ENCODE measurements around the gene SGMS2.

DNA sequence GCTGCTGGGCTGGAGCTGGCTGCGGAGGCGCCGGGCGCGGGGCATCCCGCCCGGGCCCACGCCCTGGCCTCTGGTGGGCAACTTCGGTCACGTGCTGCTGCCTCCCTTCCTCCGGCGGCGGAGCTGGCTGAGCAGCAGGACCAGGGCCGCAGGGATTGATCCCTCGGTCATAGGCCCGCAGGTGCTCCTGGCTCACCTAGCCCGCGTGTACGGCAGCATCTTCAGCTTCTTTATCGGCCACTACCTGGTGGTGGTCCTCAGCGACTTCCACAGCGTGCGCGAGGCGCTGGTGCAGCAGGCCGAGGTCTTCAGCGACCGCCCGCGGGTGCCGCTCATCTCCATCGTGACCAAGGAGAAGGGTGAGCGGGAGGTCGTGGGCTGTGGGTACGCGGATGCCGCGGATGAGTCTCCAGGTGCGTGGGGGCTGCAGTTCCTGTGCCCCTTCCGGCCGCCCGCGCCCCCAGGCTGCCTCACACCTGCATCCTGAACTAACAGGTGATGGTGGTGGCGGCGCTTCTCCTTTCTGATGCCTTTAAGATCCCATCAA, 107.1 kb downstream of the SGMS2 start:
- TF ChIP-seq, protein P1, sequence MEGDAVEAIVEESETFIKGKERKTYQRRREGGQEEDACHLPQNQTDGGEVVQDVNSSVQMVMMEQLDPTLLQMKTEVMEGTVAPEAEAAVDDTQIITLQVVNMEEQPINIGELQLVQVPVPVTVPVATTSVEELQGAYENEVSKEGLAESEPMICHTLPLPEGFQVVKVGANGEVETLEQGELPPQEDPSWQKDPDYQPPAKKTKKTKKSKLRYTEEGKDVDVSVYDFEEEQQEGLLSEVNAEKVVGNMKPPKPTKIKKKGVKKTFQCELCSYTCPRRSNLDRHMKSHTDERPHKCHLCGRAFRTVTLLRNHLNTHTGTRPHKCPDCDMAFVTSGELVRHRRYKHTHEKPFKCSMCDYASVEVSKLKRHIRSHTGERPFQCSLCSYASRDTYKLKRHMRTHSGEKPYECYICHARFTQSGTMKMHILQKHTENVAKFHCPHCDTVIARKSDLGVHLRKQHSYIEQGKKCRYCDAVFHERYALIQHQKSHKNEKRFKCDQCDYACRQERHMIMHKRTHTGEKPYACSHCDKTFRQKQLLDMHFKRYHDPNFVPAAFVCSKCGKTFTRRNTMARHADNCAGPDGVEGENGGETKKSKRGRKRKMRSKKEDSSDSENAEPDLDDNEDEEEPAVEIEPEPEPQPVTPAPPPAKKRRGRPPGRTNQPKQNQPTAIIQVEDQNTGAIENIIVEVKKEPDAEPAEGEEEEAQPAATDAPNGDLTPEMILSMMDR (IDR thresholded peaks at IDR 0.05) = peak in 3 of 12 donors; percentile 0 to 4 (median 2)
- TF ChIP-seq POLR2A (IDR thresholded peaks at IDR 0.05) = no peak
